H1 (cell line): Measurements from ENCODE around the gene ASGR1. TPM values are rescaled to one million over a fixed set of nuclear protein-coding genes. Genes with fewer than 3 reads are reported as not detected.

ENCODE experiments used
- BRCA1 ChIP-seq: IDR thresholded peaks from 2 replicates; pipeline ENCODE4 v1.6.1; 2012; ENCODE audit warnings: low read depth, low read length, improper control_type of control experiment
- CHD1 ChIP-seq: IDR thresholded peaks from 2 replicates; pipeline ENCODE4 v1.6.1; 2012; ENCODE audit warnings: low read depth, low read length, improper control_type of control experiment
- GTF2F1 ChIP-seq: IDR thresholded peaks from 2 replicates; pipeline ENCODE4 v1.6.1; 2012; ENCODE audit warnings: low read depth, low read length, improper control_type of control experiment, borderline replicate concordance
- HDAC6 ChIP-seq: IDR thresholded peaks from one replicate; pipeline ENCODE4 v1.7.1; 2012; ENCODE audit warnings: low read depth, mild to moderate bottlenecking, inconsistent platforms, low read length, moderate library complexity
- SIRT6 ChIP-seq: IDR thresholded peaks from one replicate; pipeline ENCODE4 v1.7.1; 2012; ENCODE audit warnings: low read length, inconsistent platforms
- TBP ChIP-seq: IDR thresholded peaks from 2 replicates; pipeline ENCODE4 v1.6.1; 2011; ENCODE audit warnings: low read depth, low read length, improper control_type of control experiment
- TCF12 ChIP-seq: IDR thresholded peaks from 2 replicates; pipeline ENCODE4 v1.6.1; 2011; ENCODE audit warnings: low read depth, mild to moderate bottlenecking, low read length
- polyA plus RNA-seq, 7 experiments: library from polyadenylated mRNA; depleted of rRNA in 3 of 7; stranded (reverse) in 5 of 7; unstranded in 2 of 7; fragments of >200 nt in 5 of 7; fragments of 200-250 nt in 2 of 7; gene quantifications; 1 replicate in 5 of 7; 2 replicates in 1 of 7; 4 replicates in 1 of 7; pipeline versions ENCODE4 v1.2.1 to v1.2.3, GENCODE V29; 2011 to 2013; ENCODE audit warnings: missing spikeins in 2 of 7, mixed read lengths in 2 of 7
- total RNA-seq: library from RNA; stranded (reverse); fragmentation: NEBNext Ultra II Directional; extraction: Animal tissue kit (Norgen Biotek cat#: 25700); gene quantifications from 2 replicates; pipeline ENCODE4 v1.2.1, GENCODE V29; 2021

ASGR1 gene
- total and polyA plus RNA-seq, 2 of the 8 experiments (the other 6 are each of a cell fraction or from before 2014, with no cell fraction given): 10.8 to 14.5 TPM

GRCh38 chr17:7203391-7203790 lies 24.2 kb upstream of the ASGR1 start (continued):
- TF ChIP-seq TCF12 (no peak), HDAC6 (no peak), SIRT6 (no peak), BRCA1 (no peak), GTF2F1 (no peak), CHD1 (no peak), TBP (no peak)
- TF ChIP-seq, all 59 proteins: peak for 0
